ENCODE results near the gene MAGOHB.
"Not testable (repeated sequence)": the region's sequence is repeated elsewhere in the genome, so short reads cannot be mapped to it uniquely, and the experiment has no call there.

Gene MAGOHB

DNA sequence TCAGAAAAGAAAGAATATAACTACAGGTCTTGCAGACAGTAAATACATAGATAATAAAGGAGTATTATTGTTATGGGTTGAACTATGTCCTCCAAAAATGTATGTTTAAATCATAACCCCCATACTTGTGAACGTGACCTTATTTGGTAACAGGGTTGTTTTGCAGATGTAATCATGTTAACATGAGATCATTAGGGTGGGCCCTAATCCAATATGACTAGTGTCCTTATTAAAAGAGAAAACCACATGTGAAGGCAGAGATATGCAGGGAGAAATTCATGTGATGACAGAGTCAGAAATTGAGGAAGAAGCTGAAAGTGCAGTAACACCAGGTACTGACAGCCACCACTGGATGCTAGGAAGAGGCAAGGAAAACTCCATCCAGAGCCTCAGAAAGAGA is 29.0 kb downstream of the MAGOHB start:
- DNase-seq (ENCODE audit: low read depth, low spot score): no peak
- CTCF ChIA-PET: no interaction called here
- POLR2A ChIA-PET: interaction anchor here (0.6 kb wide), 1 partner anchor 325 kb away, joined by 3 read pairs; no protein-coding TSS in a partner anchor
- H3K4me3 ChIP-seq (ENCODE audit: low read depth, low read length): no peak overlapping the region
- TF ChIP-seq, protein P1, sequence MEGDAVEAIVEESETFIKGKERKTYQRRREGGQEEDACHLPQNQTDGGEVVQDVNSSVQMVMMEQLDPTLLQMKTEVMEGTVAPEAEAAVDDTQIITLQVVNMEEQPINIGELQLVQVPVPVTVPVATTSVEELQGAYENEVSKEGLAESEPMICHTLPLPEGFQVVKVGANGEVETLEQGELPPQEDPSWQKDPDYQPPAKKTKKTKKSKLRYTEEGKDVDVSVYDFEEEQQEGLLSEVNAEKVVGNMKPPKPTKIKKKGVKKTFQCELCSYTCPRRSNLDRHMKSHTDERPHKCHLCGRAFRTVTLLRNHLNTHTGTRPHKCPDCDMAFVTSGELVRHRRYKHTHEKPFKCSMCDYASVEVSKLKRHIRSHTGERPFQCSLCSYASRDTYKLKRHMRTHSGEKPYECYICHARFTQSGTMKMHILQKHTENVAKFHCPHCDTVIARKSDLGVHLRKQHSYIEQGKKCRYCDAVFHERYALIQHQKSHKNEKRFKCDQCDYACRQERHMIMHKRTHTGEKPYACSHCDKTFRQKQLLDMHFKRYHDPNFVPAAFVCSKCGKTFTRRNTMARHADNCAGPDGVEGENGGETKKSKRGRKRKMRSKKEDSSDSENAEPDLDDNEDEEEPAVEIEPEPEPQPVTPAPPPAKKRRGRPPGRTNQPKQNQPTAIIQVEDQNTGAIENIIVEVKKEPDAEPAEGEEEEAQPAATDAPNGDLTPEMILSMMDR (IDR thresholded peaks at IDR 0.05; ENCODE audit: insufficient read depth, low read length, missing control alignments): no peak

DNA sequence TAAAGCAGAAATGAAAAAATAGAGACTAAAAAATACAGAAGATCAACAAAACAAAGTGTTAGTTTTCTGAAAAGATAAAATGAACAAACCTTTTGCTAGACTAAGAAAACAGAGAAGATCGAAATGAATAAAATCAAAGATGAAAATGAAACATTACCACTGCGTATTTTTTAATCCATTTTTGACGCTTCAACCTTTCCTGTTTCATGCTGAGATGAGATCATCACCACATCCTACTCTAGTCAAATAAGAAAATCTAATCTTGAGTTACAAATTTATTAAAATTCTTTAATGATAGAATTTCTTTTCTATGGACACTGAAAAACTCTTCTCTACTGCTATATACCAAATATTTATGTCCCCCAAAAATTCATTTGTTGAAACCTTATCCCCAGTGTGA is 30.7 kb downstream of the MAGOHB start:
- TF ChIP-seq, protein P1 (IDR thresholded peaks at IDR 0.05; ENCODE audit: insufficient read depth, low read length, missing control alignments): no peak
- H3K4me3 ChIP-seq (ENCODE audit: low read depth, low read length): no peak overlapping the region
- no peak for DNase-seq (ENCODE audit: low read depth, low spot score)
- ChIA-PET POLR2A (no interaction called here), CTCF (no interaction called here)

DNA sequence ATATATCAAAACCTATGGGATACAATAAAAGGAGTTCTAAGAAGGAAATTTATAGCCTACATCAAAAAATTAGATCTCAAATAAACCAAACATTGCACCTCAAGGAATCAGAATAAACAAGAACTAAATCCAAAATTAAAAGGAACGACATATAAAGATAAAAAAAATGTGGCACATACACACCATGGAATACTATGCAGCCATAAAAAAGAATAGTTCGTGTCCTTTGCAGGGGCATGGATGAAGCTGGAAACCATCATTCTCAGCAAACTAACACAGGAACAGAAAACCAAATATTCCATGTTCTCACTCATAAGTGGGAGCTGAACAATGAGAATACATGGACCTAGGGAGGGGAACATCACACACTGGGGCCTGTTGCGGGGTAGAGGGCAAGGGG is 31.3 kb downstream of the MAGOHB start:
- H3K4me3 ChIP-seq (ENCODE audit: low read depth, low read length); DNase-seq (ENCODE audit: low read depth, low spot score); POLR2A ChIA-PET; CTCF ChIA-PET: not testable (repeated sequence)

DNA sequence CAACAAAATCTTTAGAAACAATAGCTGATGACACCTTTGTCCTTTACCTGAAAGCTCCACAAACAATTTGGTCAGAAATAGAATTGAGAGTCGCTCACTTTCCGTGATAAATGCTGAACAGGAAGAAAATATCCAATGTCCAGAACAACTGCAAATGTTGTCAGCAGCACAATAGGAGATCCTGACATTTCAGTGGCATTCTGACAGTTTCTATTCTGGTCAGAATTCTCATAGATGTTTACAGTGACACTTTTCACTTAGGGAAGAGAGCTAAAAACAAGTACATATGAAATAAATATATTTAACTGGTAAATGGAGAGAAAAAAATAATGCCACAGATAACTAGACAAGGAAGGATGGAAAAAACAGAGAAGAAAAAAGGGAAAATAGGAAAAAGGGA is 39.1 kb downstream of the MAGOHB start:
- H3K4me3 ChIP-seq (ENCODE audit: low read depth, low read length): no peak overlapping the region
- TF ChIP-seq, protein P1 (IDR thresholded peaks at IDR 0.05; ENCODE audit: insufficient read depth, low read length, missing control alignments): no peak
- CTCF ChIA-PET: interaction anchor here (1.0 to 2.3 kb wide), 3 partner anchors 9 to 13 kb away, joined by 3 to 10 read pairs (median 5); no protein-coding TSS in a partner anchor
- POLR2A ChIA-PET: no interaction called here
- DNase-seq (ENCODE audit: low read depth, low spot score): no peak

DNA sequence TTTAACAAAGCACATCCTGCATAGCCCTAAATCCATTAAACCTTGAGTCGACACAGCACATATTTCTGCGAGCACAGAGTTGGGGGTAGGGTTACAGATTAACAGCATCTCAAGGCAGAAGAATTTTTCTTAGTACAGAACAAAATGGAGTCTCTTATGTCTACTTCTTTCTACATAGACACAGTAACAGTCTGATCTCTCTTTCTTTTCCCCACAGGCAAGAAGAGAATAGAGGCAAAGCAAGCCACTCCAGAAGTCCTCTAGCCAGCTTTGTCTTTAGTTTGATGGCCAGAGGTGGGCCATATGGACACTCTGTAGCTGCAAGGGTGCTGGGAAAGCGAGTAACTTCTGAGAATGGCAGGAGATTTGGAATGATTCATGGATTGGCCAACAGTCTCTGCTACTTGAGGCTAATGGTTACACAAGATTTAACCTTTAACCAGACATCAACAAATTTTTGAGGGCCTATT is 41.4 kb downstream of the MAGOHB start:
- H3K4me3 ChIP-seq (ENCODE audit: low read depth, low read length); POLR2A ChIA-PET; DNase-seq (ENCODE audit: low read depth, low spot score): not testable (repeated sequence)
- CTCF ChIA-PET: interaction anchor here (1.5 kb wide), 1 partner anchor 178 kb away, joined by 3 read pairs; no protein-coding TSS in a partner anchor

DNA sequence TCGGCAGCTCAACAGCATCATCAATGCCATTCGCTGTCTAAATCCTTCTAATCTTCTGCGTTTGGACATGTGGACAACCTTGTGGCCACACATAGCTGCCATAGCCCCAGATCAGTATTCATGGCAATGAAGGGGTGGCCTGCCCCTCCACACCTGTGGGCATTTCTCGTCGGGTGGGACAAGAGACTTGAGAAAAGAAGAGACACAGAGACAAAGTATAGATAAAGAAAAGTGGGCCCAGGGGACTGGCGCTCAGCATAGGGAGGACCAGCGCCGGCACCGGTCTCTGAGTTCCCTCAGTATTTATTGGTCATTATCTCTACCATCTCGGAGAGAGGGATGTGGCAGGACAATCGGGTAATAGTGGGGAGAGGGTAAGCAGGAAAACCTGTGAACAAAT is 42.3 kb downstream of the MAGOHB start:
- TF ChIP-seq, protein P1 (IDR thresholded peaks at IDR 0.05; ENCODE audit: insufficient read depth, low read length, missing control alignments): no peak
- CTCF ChIA-PET: interaction anchor here (1.2 kb wide), 1 partner anchor 336 kb away, joined by 4 read pairs; no protein-coding TSS in a partner anchor
- DNase-seq (ENCODE audit: low read depth, low spot score): no peak
- POLR2A ChIA-PET: no interaction called here
- no peak overlapping the region for H3K4me3 ChIP-seq (ENCODE audit: low read depth, low read length)

DNA sequence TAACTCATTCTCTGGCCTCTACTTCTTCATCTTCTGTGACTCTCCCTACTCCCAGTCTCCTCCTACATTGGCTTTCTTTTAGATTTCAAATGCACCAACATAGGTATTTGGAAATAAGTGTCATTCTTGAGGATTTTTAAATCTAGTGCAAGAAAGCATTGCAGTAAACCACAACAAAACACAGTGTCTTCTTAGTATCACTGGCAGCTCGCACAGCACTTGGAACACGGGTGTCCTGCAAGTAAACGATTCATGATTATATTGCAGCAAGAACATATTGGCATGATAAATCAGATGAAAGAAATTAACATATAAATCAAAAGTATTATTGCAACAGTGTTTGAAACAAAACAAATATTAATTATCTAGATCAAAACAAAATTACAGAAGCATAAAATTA is 45.6 kb downstream of the MAGOHB start:
- DNase-seq (ENCODE audit: low read depth, low spot score): no peak
- H3K4me3 ChIP-seq (ENCODE audit: low read depth, low read length): no peak overlapping the region
- TF ChIP-seq, protein P1 (IDR thresholded peaks at IDR 0.05; ENCODE audit: insufficient read depth, low read length, missing control alignments): no peak
- CTCF ChIA-PET: interaction anchor here (0.8 to 1.8 kb wide), 2 partner anchors 236 to 332 kb away, joined by 4 read pairs; no protein-coding TSS in a partner anchor
- POLR2A ChIA-PET: no interaction called here
